Activated naive CD4-positive, alpha-beta T cell (primary cell): Measurements from ENCODE around the gene DCD.
"Not testable (repeated sequence)": the region's sequence is repeated elsewhere in the genome, so short reads cannot be mapped to it uniquely, and the experiment has no call there.

Experiments used
- DNase-seq, 4 experiments: peaks; one replicate each; lab custom pipeline; 2025; lab: John Stamatoyannopoulos, UW

DCD gene

DNA sequence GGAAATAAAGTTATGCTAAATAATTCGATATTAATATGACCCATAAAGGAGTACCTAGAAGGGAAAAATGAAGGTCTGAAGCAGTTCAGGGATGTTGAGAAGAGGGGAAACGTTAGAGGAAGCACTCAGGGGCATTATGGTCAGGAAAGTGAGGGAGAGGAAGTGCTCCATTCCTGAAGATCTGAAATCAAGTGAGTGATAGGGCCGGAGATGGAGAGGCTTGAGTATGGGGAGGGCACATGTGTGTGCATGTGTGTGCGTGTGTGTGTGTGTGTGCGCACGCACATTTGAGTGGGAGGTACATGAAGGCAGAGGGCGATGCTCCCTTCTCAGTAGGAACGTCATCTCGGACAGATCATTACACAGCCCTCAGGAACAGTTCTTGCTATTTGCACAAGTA, 4.9 kb upstream of the DCD start:
- no peak for DNase-seq

DNA sequence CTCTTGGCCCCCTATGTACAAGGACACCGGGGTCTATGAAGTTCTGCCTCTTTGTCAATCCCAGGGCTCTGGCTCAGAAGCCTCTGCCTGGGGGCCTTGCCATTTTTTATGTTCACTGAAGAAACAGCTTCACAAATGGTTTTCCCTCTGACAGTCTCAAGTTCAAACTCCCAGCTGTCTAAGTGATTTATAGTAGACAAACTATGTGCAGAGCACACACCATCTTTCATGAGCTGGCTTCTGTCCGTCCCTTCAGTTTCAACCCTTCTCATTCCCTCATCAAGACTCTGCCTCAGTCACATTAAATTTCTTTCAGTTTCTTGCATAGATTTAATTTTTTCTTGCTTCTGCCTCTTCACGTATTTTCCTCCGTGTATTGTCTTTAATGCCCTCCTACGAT, 2.7 kb upstream of the DCD start:
- no peak for DNase-seq

DNA sequence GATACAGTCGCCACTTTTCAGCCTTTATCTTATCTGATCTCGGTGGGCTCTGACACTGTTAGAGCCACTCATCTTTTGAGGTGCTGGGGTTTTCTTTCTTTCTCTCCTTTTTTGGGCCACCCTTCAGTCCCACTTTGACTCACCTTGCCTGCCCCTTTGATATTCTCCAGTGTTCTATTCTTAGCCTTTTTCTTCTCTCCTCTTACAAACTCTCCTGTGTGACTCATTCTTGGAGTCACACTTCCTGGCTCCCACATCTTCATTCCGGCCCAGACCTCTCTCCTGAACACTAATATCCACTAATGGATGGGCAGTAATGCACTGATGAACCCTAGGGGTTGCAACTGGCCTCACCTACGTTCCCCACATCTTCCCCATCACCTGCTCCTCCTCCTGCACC, 2.2 kb upstream of the DCD start:
- DNase-seq: no peak

DNA sequence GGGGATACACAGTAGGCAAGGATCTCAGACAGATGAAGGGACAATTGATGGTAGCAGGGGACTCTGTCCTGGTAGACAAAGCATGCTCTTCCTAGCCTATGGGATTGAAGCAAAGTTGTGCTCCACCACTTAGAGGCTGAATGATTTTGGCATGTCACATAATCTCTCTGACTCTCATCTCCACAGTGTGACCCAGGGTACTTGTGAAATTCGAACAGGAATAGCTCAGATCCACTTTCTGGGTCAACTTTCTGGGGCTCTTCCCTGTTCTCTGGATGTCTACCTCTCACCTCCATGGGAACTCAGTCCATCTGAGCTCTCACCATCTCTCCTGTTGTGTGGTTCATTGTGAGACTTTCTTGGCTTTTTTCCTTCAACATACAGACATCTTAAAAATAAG, 1.7 kb upstream of the DCD start:
- DNase-seq: no peak

DNA sequence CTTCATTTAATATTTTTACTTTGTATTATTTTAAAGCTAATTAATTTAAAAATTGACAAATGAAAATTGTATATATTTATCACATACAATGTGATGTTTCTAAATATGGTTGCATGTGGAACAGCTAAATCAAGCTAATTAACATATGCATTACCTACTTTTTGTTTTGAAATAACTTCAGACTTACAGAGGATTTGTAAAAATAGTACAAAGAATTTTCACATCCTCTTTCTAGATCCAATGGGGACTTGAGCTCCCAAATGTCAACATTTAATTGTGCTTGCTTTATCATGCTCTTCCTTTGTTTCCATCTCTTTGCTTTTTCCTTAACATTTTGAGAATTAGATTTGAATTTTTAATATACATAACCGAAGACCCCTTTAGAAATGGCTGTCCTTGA, 6.6 kb downstream of the DCD start:
- no peak for DNase-seq

DNA sequence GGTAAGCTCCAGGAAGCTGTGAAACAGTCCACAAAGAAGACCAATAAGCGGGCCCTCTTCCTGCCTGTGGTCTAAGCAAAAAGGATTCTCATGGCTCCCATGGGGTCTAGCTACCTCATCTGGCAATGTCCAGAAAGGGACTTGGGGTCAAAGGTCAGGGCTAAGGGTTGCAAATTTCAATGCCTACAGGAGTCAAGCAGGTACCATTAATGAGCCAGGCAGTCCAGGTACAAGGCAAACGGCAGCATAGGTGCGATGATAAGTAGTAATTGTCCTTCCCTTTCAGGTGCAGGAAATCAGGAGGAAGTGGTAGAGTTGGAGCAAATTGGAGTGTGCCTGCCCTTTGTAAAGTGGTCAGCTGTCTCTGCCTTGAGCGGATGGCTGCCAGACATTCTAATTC, 7.1 kb downstream of the DCD start:
- DNase-seq: no peak

DNA sequence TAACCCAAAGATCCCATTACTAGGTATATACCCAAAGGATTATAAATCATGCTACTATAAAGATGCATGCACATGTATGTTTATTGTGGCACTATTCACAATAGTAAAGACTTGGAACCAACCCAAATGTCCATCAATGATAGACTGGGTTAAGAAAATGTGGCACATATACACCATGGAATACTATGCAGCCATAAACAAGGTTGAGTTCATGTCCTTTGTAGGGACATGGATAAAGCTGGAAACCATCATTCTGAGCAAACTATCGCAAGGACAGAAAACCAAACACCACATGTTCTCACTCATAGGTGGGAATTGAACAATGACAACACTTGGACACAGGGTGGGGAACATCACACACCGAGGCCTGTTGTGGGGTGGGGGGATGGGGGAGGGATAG, 9.1 kb downstream of the DCD start:
- DNase-seq: not testable (repeated sequence)

DNA sequence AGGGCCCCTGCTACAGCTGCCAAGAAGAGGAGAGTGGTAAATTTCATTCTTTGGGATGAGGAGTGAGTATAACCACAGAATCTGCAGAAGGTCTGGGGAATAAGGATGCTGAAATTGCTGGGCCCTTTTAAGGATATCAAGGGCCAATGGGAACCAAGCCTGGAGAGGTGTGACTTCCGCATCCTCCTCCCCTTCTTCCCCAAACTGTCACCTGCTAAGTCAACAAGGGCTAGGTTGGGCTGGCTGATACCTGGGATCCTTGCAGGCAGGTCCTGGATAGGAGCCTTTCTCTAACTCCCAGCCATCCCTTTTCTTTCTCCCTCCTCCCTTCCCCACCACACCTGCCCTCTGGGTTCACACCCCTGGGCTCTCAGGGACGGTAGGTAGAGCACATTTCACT, 13.4 kb downstream of the DCD start, which contains the start of gene LACRT:
LACRT (minus strand) TSS at position 101 of the 400 bp plus-strand sequence; CDS start at position 47, 54 bp downstream.
- no peak for DNase-seq

DNA sequence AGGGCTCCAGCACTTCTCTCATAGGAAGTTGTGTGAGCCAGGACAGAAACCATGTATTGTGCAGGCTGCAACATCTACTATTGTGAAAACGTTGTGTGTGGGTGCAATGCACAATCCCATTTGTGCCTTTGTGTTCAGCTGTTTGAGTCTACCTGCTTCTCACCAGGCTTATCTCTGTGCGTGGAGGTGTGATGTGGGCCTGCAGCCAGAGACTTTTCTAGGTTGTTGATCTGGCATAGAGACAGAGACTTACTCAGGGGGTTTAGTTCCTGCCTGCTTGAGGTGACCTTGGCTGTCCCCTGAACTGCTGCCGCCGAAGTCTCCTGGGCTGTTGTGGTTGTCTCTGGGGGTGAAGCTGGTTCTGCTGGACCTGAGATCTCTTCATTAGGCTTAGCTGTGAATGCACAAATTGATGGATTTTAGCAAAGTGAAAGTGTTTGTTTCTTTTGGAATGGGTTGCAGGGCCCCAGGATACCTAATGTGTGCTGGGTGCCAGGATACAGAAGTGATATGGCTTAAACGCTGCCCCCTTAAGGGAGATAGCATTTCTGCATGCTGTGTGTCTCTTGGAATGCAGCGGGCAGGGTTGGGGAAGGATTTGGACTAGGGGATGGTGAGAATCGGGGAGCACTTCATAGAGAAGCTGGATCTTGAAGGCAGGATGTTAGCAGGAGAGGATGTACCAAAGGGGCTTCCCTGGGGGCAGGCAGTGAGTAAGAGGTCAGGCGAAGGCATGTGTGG, 16.0 kb downstream of the DCD start:
- no peak for DNase-seq

DNA sequence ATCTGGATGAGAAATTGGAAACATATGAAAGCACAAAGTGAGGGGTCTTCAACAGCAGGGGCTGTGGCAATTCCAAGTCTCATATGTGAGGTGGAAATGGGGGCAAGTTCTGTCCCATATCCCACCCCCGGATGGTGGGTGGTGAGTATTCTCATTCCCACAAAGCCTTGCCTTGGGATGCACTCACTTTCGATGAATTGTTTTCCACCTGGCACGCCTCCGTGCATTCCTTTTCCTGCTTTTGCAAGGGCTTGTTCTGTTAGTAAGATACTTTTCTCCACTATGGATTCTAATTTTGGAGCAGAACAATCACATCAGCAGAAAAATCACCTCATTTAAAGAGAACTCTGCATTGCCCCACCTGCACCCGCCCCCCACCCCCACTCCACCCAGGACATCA, 16.6 kb downstream of the DCD start:
- no peak for DNase-seq

DNA sequence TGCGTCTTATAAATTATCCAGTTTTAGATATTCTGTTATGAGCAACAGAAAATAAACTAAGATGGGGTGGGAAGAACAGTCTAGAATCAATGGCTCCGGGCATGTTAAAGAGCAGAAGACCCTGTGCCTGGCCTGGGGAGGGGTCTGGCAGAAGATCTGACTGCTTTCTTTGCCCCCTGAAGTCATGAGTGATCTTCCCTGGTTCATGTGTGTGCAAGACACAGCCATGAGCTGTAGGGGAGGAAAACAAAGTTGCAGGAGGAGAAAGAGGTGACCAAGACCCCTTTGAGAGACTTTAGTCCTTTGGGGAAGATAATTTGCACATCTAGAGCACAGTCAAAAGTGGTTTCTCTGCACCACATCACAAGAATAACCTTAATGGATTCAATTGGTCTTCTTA, 18.2 kb downstream of the DCD start:
- DNase-seq: no peak

DNA sequence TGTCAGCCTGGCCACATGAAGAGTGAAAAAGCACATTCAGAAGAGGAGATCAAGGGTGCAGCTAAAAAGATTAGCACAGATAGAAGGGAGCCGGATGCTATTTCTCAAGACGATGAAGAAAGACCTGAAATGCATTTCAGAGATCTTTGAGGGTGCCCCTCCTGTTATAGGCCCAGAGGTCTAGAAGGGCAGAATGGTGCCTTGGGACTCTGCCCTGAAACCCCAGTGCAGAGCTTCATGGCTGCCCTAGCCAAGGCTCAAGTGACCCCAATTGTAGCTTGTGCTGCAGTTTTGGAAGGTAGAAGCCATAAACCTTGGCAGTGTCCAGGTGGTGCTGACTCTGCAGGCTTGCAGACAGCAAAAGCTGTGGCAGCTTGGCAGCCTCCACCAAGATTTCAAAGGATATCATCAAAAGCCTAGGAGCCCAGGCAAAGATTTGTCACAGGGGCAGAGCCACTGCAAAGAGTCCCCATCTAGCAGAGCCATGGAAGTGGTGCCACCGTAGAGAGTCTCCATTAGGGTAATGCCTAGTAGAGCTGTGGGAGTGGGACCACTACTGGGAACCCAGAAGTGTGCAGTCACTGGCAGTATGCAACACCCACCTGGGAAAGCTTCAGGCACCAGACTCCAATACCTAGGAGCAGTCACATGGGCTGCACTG, 19.8 kb downstream of the DCD start:
- no peak for DNase-seq

DNA sequence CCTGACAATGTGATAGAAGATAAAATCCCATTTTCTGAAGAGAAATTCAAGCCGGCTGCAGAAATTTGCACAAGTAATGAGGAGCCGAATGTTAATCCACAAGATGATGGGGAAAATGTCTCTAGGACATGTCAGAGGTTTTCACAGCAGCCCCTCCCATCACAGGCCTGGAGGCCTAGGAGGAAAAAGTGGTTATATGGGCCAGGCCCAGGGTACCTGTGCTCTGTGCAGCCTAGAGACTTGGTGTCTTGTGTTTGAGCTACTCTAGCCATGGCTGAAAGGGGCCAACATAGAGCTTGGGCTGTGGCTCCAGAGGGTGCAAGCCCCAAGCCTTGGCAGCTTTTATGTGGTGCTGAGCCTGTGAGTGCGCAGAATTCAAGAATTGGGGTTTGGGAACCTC, 20.9 kb downstream of the DCD start:
- DNase-seq: no peak

DNA sequence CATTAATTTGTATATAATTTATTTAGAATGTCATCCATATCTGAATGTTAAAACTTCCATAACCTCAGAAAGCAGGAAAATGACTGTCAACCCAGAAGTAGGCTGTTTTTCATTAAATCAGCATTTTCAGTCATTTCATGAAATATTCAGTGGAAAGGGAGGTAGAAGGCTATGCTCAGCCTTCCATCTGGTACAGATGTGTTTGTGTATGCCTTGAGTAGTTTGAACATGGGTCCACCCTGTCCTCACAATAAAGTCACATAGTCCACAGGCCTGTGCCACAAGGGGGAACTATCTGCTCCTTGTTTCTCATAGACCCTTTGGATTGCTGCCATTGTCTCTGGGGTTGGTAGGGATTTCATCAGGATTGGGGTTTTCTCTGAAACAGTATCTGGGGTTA, 22.6 kb downstream of the DCD start:
- no peak for DNase-seq

DNA sequence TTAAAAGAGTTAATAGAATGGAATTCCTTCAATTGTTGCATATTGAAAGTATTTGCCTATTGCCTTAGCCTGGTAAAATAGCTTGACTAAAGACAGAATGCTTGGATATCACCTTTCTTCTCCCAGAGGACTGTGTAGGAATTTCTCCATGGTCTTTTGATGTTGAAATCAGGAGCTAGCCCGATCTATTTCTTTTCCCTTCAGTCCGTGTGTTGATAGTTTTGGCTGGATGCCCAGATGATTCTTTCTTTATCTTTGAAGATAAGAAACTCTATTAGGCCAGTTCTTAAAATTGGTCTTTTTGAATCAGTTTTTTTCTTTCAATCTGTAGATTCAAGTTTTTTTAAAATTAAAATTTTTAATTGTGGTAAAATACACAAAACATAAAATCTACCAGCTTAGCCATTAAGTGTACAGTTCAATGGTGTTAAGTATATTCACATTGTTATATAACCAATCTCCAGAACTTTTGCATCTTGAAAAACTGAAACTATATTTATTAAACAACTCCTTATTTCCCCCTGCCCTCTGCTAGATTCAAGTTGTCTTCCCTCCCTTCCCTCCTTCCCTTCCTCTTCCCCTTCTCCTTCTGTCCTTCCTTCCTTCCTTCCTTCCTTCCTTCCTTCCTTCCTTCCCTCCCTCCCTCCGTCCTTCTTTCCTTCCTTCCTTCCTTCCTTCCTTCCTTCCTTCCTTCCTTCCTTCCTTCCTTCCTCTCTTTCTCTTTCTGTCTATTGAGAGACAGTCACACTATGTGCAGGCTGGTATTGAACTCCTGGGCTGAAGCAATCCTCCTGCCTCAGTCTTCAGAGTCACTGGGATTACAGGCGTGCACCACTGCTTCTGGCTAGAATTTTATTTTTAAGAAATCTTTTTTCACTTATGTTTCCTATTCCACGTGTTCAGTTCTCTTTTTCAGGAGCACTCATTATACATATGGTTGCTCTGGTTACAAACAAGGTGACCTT, 23.6 kb downstream of the DCD start:
- no peak for DNase-seq

DNA sequence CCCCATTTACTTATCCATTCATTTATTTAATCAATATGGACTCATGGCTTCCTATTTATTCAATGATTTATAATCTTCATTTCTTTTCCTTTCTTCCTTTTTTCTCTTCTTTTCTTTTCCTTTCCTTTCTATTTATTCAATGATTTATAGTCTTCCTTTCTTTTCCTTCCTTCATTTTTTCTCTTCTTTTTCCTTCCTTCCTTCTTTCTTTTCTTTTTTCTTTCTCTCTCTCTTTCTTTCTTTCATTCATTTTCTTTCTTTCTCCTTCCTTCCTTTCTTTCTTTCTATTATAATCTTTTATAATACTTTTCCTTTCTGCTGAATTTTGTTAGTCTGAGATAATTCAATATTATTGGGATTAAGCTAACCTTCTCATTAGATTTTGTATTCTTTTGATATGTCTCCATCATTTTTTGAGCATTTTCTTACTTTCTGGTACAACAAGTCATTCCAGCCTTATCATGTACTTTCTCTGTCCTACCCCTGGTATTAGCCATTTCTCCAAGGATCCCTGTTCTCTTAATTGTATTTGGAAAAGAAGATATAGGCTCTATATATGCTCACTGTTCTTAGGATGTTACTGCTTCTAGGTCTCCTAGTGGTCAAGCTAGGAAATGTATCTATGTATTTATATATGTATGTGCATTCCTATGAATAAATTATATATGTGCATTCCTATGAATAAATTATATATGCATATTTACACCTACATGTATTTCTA, 25.5 kb downstream of the DCD start:
- DNase-seq: no peak

DNA sequence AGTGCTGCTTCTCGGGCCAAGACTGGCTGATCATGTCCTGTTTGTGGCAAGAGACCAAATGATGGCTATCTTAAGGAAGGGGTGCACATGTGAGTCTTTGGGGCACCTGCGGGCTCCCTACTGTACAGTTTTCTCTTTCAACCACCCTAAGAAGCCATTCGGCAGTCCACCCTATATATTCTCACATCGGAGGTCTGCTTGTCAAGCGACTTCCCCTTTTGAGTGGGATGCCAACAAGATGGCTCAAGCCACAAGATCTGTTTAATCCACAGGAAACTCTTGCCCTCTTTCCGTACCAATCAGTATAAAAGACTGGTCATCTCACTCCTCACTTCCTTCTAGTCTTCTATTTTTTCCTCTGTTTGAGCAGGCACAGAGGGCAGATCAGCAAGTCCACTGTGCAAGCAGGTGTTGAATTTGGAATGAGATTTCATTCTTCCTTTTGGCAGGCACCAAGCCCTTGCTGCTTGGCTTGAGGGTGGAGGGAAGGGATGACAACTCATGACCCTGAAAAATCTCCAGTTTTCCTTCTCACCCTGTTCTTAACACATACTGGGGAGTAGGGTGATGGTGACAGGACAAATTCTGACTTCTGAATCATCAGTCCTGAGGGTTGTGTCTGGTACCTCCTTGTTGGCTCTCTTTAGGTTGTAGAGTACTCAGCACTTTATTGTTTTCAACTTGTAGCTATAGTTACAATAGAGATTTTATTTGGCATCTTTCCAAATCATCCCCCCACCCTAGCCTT, 31.1 kb downstream of the DCD start:
- no peak for DNase-seq

DNA sequence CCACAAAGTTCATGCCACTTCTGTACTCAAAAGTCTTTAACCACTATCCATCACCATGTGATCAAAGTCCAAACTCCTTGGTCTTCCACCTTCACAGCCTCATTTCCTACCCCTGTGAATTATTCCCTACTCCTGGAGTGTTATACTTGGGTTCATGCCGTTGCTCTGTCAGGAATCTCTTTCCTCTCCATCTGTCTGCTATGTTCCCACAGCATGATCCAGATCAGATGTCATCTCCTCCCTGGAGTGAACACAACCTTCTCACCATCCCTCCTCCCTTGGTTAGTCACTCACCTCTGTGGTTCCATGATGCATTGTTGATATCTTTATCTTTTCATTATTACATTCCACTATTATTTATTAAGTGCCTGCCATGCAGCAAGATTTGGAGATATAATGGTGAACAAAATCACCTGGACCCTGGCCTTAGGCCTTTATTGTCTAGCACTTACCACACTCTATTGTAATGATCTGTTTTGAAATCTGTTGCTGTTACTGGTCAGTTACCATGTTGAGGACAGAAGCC, 35.9 kb downstream of the DCD start:
- DNase-seq: no peak

DNA sequence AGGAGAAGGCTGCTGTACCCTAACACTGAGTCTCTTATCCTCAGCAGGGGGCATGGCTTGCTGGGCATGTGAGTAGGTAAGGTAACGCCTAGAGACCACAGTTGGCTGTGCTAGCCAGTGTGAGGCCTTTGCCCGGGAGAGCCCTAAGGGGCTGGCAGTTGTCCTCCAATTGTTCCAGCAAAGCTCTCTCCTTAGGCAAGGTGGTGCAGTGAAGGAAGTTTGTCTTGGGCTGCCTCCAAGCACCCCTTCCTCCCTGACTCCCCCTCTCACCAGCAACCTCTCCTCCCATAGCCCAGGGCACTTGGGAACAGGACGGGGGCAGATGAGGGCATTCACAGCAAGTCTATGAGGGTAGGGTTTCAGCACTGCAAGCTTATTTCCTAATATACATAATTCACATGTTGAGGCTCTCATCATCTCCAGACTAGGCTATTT, 36.4 kb downstream of the DCD start:
- DNase-seq: no peak

DNA sequence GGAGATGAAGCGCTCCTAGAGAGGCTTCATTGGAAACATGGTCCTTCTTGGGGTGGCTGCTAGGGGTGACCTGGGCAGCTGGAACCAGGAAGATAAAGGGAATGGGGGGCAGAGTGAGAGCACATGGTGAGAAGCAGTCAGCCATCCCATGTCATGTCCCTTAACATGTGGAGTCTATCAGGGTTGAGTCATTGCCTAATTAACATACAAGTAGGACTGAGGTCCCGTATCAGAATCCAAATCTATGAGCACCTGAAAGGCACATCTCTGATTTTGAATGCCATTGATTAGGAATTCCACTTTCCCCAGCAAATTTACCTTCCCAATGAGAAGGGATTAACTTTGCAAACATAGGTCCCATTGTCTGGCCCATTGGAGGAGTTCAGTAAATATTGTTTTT, 39.4 kb downstream of the DCD start:
- DNase-seq: no peak

DNA sequence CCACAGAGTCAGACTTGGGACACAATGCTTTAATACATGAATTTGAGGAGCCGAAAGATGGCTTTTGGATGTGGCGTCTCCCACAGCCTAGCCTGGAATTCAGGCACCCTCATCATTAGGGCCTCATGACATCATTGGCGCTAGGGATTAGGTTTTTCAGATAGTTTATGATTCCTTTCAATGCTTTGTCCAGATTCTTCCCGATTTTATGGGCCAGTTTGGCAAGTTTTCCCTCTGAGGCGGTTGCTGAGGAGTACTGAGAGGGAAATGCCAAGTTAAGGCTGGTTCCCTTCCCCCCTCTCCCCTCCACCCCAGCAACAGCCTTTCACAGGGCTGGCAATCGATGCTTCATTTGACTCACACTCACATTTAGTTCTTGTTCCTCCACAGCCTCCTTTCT, 40.0 kb downstream of the DCD start:
- no peak for DNase-seq
